Activated T-cell treated with anti-CD3 and anti-CD28 coated beads for 4 hours (primary cell): ENCODE measurements around the gene ZNF620.
A peak's percentile ranks its signal among the peaks of the same experiment; 100 is the strongest.
"Not testable (repeated sequence)": the region's sequence is repeated elsewhere in the genome, so short reads cannot be mapped to it uniquely, and the experiment has no call there.

Experiments used
- DNase-seq: peaks from one replicate; pipeline ENCODE4 v3.0.0-alpha.2; 2020

The ZNF620 gene

DNA sequence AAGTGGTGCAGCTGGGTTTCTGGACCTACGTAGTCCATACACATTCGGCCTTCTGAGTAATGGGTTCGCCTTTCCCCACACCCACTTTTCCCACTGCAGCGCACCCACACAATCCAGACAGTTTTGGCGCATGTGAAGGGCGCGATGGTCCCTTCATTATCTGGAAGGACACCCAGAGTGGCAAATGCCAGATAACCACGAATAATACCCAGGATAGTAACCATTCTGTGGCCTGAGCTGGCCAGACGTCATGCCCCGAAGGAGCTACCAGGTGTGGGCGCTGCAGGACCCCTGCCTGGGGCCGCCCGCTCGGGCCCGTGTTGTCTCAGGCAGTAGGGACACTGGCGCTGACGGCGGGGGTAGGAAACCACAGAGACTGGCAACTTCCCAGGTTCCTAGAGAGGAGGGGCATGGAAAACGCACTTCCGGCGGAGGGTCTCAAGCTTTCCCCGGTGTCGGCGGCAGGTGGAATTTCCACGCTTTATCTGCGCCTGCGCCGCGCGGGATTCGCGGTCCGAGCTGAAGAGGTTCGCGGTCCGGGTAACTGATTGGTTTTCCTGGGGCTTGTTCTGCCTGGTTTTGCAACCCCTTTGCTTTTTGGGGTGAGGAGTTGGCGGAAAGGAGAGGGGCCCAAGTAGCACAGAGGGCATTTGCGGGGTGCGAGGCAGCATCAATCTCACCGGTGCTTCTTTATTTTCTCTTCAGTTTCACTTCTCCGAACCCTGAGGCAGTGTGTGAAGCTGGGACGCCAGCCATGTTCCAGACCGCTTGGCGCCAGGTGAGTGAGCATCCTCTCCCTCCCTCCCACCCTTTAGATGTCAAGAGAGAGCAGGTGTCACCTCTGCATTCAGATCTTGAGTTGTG lies at the start of gene ZNF620:
ZNF620 (plus strand) TSS at position 441 of the 864 bp plus-strand sequence; CDS start at position 755, 314 bp downstream.
- DNase-seq, result peak; percentile 30

DNA sequence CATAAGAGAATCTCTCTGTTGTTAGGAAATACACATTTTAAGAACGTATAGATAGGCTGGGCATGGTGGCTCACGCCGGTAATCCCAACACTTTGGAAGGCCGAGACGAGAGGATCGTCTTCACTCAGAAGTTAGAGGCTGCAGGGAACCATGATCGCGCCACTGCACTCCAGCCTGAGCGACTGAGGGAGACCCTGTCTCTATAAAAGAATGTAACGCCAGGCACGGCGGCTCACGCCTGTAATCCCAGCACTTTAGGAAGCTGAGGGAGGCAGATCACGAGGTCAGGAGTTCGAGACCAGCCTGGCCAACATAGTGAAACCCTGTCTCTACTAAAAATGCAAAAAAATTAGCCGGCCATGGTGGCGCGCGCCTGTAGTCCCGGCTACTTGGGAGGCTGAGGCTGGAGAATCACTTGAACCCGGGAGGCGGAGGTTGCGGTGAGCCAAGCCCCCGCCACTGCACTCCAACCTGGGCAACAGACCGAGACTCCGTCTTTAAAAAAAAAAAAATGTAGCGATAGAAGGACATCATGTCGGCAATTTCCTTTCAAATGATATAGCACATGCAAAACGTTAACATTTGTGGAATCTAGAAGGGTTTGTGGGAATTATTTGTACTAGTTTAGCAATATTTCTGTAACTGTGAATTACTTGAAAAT lies 49.4 kb upstream of the ZNF620 start:
- DNase-seq, result no peak

DNA sequence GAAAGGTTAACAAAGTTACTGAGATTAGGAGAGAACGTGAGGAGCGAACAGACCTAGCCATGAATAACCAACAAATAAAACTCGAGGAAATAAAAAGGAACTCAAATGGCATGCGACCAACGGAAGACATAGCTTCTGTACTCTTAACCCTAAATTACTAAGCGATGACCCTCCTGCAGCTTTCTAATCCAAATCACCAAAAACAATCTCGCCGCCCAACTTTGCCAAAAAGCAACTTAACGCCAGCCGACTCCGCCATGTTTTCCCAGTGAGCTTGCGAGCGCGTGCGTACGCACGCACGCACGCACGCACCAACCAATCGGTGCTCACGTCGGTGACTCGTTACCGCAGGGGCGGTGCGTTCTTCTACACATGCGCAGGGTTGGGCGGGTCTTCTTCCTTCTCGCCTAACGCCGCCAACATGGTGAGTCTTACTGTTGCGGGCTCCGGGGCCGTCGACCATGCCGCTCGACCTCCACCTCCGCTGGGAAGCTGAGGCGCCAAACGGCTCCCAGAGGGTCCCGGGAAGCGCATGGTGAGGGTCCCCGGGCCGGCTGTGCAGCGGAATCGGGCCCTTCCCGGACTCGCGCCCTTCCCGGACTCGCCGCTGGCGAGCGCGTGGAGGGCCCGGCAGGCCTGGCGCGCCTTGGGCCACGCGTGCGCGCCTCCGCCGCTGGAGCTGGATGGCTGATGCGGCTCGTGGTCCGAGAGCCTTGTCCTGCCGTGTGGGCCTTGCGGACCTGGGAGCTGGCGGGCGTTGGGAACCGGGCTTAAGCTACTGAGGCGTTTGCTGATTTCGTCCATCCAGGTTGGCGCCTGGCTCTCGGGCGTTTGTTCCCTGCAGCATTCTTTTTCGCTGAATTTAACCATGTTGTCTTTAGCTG lies 48.7 kb upstream of the ZNF620 start, which contains the start of gene RPL14:
RPL14 (plus strand) TSS at position 400 of the 884 bp plus-strand sequence; CDS start at position 533, 133 bp downstream.
- DNase-seq, result peak; percentile 95

DNA sequence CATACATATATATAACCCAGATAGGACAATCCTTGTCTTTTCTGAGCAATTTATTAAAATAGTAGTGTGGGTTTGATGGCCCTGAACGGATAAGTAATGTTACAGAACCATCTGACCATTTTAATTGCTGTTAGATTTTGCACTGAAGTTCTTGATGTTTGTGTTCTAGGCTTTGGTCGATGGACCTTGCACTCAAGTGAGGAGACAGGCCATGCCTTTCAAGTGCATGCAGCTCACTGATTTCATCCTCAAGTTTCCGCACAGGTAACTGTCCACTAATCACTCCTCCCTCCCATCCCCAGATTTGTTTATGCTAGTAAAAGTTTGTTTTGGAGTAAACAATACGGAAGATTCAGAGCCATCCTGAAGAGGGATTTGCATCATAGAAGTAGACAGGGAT lies 47.4 kb upstream of the ZNF620 start:
- DNase-seq, result no peak

DNA sequence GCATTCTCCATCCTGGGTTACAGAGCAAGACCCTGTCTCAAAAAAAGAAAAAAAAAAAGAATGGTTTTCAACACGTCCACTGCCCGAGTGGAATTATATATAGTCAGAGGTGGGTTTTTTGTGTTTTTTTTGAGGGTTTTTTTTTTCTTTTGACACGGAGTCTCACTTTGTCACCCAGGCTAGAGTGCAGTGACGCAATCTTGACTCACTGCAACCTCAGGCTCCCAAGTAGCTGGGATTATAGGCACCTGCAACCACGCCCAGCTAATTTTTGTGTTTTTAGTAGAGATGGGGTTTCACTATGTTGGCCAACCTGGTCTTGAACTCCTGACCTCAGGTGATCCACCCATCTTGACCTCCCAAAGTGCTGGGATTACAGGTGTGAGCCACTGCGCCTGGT lies 45.4 kb upstream of the ZNF620 start:
- not testable (repeated sequence) for DNase-seq

DNA sequence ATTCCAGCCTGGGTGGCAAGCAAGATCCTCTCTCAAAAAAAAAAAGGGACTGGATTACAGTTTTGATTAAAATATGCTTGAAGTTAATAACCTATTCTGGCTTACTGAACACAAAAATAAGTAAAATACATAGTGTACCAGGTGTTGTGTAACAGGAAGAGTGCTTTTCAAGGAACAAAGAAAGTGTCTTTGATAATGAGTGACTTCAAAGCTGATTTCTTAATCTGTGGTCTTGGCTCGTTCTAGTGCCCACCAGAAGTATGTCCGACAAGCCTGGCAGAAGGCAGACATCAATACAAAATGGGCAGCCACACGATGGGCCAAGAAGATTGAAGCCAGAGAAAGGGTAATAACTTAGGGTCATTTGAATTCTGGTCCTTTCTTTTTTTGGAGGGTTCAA lies 44.7 kb upstream of the ZNF620 start:
- no peak for DNase-seq

DNA sequence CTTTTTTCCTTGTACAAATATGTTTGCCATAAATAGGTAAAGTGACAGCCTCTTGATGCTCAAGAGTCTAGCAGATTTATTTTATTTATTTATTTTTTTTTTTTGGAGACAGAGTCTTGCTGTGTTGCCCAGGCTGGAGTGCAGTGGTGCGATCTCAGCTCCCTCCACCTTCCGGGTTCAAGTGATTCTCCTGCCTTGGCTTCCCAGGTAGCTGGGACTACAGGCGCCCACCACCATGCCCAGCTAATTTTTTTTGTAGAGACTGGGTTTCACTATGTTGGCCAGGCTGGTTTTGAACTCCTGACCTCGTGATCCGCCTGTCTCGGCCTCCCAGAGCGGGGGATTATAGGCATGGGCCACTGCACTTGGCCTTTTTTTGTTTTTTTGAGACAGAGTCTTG lies 43.0 kb upstream of the ZNF620 start:
- not testable (repeated sequence) for DNase-seq

DNA sequence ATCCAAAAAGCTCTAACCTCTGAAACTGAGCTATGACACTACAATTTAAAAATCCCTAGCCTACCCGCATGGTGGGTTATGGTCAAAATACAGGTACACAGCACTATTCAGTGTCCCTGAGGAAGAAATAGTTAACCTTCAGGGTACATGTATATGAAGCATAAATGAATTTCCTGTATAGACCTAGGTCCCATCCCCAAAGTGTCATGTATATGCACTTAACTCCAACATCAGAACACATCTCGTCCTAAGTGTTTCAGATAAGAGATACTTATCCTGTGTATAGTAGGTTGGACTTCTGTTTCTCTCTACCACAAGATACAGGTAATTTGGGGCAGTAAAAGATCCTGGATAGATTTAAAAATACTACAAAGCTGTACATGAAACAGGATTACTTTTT lies 42.3 kb upstream of the ZNF620 start:
- no peak for DNase-seq

DNA sequence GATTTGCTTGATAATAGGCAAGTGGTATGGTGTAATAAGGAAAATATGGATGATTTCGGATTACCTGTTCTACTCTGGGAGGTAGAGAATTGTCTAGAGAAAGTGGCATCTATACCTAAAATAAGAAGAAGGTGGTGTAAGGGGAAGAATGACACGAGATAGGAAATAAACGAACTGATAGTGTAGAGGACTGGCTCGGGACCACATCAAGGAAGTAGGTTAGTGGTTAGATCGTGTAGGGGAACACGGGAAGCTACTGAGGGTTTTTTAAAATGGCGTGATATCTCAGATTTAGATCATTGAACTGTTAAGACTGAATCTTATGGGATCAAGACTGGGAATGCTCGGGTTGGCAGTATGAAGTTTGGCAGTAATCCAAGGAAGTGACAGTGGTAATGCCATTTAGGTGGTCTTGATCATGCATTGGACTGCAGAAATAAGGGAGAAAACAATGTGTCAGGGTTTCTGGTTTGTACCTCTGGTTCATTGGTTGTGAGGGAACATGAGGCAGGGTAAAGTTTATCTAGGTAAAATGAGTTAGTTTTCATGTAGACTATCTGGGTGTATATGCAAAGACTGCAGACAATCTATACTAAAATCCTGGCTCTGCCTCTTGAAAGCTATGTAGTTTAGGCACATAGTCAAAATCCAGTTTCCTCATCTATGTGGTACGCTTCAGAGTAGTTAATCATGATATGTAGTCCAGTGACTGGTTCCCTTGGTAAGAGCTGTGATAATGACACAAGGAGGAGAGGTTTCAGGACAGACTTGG lies 41.3 kb upstream of the ZNF620 start:
- no peak for DNase-seq

DNA sequence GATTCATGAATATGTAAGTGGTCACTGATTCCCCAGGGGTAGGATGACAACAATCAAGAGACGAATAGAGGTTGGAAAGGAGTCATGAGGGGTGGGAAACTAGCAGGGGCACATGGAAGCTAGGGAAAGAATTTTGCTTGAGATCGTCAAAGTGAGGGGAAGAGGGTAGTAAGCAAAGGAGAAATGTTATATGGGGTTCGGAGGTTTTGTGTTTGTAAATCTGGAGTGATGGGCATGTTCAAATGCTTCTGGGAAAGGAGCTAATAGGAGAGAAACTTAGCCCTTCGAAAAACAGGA lies 40.8 kb upstream of the ZNF620 start:
- no peak for DNase-seq

DNA sequence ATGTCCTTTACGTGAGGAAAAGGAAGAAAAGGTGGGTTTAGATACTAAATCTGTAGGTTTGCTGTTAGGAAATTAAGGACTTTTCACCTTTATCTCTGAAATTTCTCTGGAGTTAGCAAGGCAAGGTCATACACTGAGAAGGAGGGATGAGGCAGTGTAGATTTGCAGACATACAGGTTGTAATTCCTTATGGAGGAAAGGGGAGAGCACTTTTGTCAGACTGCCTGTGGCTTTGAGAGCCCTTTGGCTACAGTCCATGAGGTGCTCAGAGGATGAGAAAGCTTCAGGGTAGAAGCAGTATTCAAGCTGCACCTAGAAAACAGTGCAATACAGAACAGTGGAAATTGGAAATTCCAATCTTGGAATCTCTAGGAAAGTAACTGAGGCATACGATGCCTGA lies 40.4 kb upstream of the ZNF620 start:
- DNase-seq, result no peak

DNA sequence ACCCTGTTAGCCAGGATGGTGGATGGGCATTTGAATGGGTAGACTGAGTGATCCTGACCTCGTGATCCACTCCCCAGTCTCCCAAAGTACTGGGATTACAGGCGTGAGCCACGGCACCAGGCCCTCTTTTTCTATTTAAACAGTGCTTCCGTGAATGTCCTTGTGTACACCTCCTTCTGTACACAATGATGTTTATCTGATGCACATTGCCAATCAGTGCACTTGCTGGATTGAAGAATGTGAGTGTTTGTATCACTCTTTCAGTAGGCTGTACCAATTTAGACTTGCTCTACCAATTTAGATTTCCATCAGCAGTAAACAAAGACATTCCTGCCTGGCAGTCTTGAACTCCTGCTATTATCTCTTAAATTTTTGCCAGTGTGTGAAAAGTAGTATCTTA lies 37.8 kb upstream of the ZNF620 start:
- no peak for DNase-seq

DNA sequence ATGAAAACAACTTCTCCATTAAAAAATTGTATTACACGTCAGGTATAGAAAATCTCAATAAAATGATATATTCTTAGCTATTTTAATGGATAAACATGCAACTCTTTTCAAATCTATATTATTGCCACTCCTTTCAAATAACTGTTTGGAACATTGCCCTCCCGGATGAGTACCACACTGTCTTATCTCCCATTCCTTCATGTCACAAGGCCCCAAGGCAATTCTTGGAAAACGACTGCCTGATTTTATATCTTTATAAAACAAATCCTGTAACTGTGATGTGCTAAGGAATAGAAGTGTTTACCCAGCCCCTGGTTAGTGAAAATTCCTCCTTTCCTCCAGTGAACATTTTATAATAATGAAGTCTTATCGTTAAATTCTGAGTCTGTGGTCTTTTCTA lies 35.1 kb upstream of the ZNF620 start:
- DNase-seq, result no peak

DNA sequence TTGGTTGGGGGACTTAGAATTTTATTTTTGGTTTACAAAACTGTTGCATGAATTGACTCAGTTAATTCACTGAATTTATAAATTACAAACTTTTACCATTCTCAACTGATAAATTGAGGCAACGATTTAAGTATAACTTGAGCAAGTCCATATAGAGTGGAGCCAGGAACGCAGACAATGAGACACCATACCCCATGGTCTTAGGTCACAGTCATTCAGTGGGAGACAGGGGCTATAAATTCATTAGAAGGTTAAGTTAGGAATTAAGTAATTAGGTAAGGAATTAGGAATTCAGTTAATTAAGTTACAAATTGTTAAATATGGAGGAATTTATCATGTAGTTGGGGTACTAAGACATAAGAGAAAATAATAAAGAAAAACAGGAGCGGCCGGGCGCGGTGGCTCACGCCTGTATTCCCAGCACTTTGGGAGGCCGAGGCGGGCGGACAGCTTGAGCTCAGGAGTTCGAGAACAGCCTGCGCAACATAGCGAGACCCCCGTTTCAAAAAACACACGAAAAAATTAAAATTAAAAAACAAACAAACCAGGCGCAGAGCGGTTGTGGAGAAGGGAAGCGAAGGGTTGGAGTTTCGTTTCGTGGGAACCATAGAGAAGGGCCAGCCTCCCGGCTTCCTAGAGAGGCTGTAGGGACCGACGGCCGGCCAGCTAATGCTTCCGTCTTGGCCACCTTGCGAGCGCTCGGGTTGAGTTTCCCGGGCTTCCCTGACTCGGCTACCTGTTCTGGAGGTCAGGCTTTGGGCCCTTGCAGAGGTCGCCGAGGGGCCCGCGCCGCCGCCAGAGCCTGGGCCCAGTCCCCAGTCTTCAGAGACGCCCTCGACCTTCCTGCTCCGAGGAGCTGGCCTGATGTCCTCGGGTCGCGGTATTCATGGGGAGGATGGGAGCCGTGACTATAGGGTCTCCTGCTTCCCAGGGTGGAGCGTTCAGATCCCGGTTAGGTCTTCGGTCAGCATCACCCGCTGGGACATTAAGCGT lies 29.1 kb upstream of the ZNF620 start, which contains the start of gene ZNF619:
ZNF619 (plus strand) TSS at position 645 of the 993 bp plus-strand sequence. CDS start 858 bp downstream, outside the sequence.
- peak; percentile 32 for DNase-seq

DNA sequence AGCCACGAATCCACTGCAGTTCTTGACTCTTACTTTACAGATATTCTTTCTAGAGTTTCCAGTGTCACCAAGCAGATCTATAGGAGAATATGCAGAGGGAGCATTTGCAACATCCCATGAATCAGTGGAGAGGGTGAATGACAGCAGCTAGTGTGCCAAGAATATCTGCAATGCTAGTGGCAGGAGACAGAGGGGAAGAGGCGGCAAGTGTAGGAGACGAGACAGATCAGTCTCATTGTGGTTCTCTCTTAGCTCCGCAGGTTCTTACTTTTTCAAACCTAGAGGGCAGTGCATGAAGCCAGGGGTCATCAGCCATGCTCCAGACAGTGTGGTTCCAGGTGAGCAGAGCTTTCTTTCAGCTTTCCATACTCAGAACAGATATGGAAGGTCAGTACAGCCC lies 28.2 kb upstream of the ZNF620 start:
- DNase-seq, result no peak

DNA sequence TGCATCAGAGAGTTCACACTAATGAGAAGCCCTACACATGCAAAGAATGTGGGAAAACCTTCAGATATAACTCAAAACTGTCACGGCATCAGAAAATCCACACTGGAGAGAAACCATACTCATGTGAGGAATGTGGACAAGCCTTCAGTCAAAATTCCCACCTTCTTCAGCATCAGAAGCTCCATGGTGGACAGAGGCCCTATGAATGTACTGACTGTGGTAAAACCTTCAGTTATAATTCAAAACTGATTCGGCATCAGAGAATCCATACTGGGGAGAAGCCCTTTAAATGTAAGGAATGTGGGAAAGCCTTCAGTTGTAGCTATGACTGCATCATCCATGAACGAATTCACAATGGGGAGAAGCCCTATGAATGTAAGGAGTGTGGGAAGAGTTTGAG lies 18.7 kb upstream of the ZNF620 start:
- no peak for DNase-seq

DNA sequence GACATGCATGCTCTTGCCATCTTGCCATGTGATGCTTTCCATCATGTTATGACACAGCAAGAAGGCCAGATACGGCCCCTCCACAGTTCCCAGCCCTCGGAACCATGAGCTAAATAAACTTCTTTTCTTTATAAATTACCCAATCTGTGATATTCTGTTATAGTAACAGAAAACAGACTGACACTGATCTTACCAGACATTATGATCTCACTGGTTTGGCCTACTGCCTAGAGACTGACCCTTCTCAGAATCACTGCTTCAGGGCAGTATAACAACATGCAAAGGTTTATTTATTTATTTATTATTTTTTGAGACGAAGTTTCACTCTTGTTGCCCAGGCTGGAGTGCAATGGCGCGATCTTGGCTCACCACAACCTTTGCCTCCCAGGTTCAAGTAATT lies 14.9 kb upstream of the ZNF620 start:
- DNase-seq, result no peak

DNA sequence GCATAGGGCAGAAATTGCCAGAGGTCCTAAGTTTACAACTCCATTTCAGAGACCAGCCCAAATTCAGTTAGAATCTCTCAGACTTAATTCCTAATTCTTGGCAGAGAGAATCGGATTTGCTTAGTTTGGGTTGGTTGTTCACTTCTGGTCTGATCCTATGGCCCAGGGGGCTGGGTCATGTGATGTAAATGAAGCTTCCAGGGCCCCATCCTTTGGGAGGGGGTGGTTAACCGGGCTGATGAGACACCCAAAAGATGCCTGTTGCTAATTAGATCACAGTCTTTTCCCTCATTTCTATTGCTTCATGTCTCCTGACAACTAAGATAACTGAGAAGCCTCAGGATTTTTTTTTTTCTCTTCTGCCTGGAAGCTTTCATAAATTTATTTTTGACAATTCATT lies 11.1 kb upstream of the ZNF620 start:
- no peak for DNase-seq

DNA sequence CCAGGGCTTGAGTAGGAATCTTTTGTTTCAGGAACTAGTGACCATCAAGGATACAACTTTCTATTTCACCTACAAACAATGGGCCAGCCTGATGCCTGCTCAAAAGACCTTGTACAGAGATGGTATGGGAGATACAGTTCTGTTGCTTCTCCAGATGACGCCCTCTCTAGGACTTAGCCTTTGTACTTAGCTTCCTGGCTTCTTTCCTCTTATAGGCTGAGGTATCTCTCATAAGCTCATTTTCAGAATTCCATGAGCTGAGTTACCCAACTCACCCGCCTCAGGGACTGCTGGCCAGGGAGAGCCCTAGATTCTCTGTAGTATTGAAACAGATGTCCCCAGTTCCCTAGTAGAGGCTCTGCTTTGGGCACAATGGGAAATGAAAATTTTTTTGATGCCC lies 8.6 kb upstream of the ZNF620 start:
- no peak for DNase-seq

DNA sequence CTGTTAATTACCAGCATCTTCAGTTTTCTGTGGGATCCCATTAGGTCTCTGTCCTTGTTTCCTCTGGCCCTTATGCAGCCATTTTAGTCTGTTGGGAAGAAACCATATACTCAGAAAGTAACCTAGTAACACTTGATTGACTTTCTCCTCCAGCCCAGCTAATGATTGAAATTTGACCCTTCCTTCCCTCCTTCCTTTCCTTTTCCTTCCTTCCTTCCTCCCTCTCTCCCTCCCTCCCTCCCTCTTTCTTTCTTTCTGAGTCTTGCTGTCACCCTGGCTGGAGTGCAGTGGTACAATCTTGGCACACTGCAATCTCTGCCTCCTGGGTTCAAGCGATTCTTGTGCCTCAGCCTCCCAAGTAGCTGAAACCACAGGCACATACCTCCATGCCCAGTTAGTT lies 5.9 kb upstream of the ZNF620 start:
- no peak for DNase-seq

DNA sequence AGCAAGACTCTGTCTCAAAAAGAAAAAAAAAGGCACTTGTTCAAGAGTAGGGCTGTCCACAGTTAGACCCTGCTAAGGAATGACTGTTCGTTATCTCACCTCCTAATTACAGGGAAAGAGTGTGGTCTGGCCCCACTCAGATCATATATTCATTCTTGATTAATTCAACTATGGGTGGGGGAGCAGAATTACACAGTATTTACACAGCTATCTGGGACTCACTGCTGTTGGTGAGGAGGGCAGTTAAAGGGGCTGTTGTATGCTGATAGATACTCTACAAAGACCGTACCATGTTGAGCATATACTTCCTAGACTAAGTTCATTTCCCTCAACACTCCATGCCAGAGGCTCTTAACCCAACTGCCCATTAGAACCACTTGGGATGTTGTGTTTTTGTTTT lies 3.8 kb upstream of the ZNF620 start:
- no peak for DNase-seq
